Measurements from ENCODE around the gene CNNM3.

The CNNM3 gene

DNA sequence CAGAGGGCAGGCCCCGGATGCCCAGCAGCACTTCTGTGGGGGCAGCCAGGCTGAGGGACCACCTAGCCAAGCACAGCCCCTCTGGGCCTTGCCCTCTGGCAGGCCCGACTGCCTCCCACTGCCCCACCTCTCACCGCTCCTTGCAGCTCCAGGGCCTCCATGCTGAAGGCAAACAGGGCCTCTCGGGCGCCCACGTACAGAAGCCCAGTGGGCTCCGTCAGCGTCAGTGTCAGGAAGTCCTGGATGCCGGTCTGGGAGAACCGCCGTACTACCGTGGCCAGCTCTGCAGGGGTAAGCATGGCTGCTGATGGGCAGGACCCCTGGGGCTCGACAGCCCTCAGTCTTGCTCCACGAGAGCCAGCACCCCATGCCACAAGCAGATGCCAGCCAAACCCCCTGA, 50.1 kb downstream of the CNNM3 start:
- H3K4me3 ChIP-seq (ENCODE audit: severe bottlenecking), result no peak overlapping the region
- H3K27ac ChIP-seq (ENCODE audit: poor library complexity, severe bottlenecking), result no peak overlapping the region
- DNase-seq (ENCODE audit: low spot score) (no peak), ATAC-seq (ENCODE audit: low read depth) (no peak)
- TF ChIP-seq, protein P1, sequence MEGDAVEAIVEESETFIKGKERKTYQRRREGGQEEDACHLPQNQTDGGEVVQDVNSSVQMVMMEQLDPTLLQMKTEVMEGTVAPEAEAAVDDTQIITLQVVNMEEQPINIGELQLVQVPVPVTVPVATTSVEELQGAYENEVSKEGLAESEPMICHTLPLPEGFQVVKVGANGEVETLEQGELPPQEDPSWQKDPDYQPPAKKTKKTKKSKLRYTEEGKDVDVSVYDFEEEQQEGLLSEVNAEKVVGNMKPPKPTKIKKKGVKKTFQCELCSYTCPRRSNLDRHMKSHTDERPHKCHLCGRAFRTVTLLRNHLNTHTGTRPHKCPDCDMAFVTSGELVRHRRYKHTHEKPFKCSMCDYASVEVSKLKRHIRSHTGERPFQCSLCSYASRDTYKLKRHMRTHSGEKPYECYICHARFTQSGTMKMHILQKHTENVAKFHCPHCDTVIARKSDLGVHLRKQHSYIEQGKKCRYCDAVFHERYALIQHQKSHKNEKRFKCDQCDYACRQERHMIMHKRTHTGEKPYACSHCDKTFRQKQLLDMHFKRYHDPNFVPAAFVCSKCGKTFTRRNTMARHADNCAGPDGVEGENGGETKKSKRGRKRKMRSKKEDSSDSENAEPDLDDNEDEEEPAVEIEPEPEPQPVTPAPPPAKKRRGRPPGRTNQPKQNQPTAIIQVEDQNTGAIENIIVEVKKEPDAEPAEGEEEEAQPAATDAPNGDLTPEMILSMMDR (IDR thresholded peaks at IDR 0.05; ENCODE audit: poor library complexity, severe bottlenecking), result no peak
- H3K4me1 ChIP-seq (ENCODE audit: insufficient read depth, poor library complexity, severe bottlenecking), result no peaks in the 10 kb centered on the region
- no peaks in the 10 kb centered on the region for H3K27me3 ChIP-seq (ENCODE audit: insufficient read depth, poor library complexity, severe bottlenecking)
- H3K9me3 ChIP-seq (ENCODE audit: severe bottlenecking), result no peaks in the 10 kb centered on the region
- peaks cover 62% of the 10 kb centered on the region for H3K36me3 ChIP-seq (ENCODE audit: low read depth)

DNA sequence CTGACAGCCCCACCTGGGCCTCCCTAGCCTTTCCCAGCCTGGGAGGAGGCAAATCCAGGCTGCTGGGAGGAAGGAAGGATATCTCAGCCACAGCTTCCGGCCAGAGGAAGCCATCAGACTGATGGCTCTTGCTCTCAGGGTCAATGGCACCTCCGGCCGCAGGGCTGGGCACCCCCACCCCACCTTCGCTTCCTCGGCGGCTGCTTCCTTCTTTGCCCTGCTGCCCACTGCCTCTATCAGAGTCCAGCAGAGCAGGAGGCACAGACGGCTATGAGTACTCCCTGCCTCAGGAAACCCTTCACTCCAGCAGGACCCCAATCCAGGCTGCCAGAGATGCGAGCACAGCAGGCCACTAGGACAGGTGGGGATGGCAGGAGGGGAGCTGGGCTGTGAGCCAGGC, 50.5 kb downstream of the CNNM3 start:
- no peak for ATAC-seq (ENCODE audit: low read depth)

DNA sequence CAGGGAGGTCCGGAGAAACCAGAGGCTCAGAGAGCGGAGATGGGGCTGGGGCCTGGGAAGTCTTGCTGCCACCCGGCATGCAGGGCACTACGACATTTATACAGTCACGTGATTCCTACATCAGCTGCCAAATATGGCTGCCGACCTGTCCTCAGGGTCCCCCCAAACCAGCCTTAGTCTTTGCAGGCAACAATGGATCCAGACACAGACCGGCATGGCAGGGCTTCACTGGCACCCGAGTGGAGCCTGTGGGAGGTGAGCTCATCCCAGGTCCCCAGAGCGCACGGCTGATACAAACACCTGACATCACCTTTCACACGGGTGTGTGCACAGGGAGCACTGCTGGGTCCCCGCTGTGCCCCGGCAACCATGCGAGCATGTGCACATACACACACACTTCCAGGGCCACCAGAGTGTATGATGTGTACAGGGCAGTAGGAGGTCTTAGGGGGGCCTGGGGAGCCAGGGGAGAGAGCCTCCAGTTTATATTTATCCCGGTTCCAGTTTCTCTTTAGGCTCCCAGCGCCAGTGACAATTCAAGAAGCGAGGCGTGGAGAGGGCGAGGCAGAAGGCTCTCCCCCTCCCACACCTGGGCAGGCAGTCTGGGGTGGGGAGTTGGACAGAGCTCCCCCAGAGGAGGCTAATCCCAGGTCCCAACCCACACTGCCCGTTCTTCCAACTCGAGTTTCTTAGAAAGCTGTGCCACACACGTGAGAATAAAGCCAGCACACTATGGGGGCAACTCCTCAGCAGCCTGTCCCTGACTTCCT, 51.1 kb downstream of the CNNM3 start:
- H3K4me1 ChIP-seq (ENCODE audit: insufficient read depth, poor library complexity, severe bottlenecking), result no peaks in the 10 kb centered on the region
- H3K27me3 ChIP-seq (ENCODE audit: insufficient read depth, poor library complexity, severe bottlenecking), result no peaks in the 10 kb centered on the region
- no peak for ATAC-seq (ENCODE audit: low read depth)
- H3K36me3 ChIP-seq (ENCODE audit: low read depth), result peaks cover 54% of the 10 kb centered on the region
- peak overlapping the region; percentile 90 for H3K4me3 ChIP-seq (ENCODE audit: severe bottlenecking)
- no peak for DNase-seq (ENCODE audit: low spot score)
- peak overlapping the region; percentile 78 for H3K27ac ChIP-seq (ENCODE audit: poor library complexity, severe bottlenecking)
- no peaks in the 10 kb centered on the region for H3K9me3 ChIP-seq (ENCODE audit: severe bottlenecking)
- TF ChIP-seq, protein P1 (IDR thresholded peaks at IDR 0.05; ENCODE audit: poor library complexity, severe bottlenecking), result no peak

More for the DNA sequence above, 50.5 kb downstream of the CNNM3 start:
- Histone ChIP-seq H3K27me3 (ENCODE audit: insufficient read depth, poor library complexity, severe bottlenecking) (no peaks in the 10 kb centered on the region), H3K4me3 (ENCODE audit: severe bottlenecking) (no peak overlapping the region), H3K9me3 (ENCODE audit: severe bottlenecking) (no peaks in the 10 kb centered on the region), H3K4me1 (ENCODE audit: insufficient read depth, poor library complexity, severe bottlenecking) (no peaks in the 10 kb centered on the region), H3K36me3 (ENCODE audit: low read depth) (peaks cover 58% of the 10 kb centered on the region), H3K27ac (ENCODE audit: poor library complexity, severe bottlenecking) (no peak overlapping the region)
- DNase-seq (ENCODE audit: low spot score), result no peak
- TF ChIP-seq, protein P1 (IDR thresholded peaks at IDR 0.05; ENCODE audit: poor library complexity, severe bottlenecking), result no peak

DNA sequence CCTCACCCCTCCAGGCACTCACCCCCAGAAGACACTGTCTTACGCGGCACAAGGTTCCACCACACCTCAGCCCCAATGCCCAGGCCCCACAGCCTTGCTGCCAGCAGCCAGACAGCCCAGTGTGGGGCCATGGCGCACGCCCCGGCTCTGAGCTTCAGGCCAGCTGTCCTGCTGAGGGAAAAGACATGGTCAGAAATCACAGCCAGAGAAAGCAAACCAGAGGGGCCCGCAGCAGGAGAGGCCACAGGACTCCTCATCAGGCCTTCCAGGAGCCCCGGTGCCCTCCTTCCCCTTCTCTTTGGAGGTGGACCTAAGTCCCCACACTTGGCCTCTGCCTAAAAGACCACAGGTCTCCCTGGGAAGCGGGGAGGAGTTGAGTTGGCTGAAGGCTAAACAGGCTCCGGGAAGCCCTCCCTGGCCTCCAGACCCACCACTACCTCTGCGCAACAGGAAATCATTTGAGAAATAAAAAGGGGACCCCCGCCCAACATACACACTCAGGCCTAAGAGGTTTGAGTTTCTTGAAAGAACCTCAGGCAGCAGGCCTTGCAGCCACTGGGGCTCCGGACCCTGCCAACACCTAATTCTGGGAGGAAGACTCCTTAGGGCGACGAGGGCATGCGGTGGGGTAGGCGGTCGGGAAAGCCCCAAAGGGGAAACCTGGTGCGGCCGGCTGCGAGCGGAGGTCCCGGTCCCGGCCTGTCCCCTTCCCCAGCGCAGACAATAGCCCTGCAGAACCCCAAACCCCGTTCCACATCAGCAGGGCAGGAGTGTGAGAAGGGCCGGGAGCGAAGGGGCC, 51.9 kb downstream of the CNNM3 start:
- peak overlapping the region; percentile 78 for H3K27ac ChIP-seq (ENCODE audit: poor library complexity, severe bottlenecking)
- TF ChIP-seq, protein P1 (IDR thresholded peaks at IDR 0.05; ENCODE audit: poor library complexity, severe bottlenecking), result no peak
- DNase-seq (ENCODE audit: low spot score), result no peak
- ATAC-seq (ENCODE audit: low read depth), result peak; percentile 6; the same call in 2 of the 3 replicates
- H3K27me3 ChIP-seq (ENCODE audit: insufficient read depth, poor library complexity, severe bottlenecking), result no peaks in the 10 kb centered on the region
- peaks cover 4% of the 10 kb centered on the region for H3K4me1 ChIP-seq (ENCODE audit: insufficient read depth, poor library complexity, severe bottlenecking)
- peaks cover 47% of the 10 kb centered on the region for H3K36me3 ChIP-seq (ENCODE audit: low read depth)
- peak overlapping the region; percentile 90 for H3K4me3 ChIP-seq (ENCODE audit: severe bottlenecking)
- no peaks in the 10 kb centered on the region for H3K9me3 ChIP-seq (ENCODE audit: severe bottlenecking)
